ENCODE data around the gene AIG1. TPM values are rescaled to one million over a fixed set of nuclear protein-coding genes. Genes with fewer than 3 reads are reported as not detected.

The AIG1 gene
- total and polyA plus RNA-seq, 12 donors, result 21.0 to 55.7 (median 47.2) TPM

DNA sequence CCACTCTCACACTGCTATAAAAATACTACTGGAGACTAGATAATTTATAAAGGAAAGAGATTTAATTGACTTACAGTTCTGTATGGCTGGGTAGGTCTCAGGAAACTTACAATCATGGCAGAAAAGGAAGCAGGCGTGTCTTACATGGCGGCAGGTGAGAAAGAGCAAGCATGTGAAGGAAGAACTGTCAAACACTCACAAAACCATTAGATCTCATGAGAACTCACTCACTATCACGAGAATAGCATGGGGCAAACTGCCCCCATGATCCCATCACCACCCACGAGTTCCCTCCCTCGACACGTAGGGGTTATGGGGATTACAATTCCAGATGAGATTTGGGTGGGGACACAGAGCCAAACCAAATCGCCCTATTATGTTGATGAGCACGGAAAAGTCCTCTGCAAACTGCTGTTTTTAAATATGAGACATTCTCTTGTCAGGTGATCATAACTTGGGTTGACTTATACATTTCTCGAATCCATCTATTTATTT is 133.5 kb downstream of the AIG1 start:
- TF ChIP-seq POLR2A (IDR thresholded peaks at IDR 0.05), result no peak
- intact Hi-C loops (cut with DNase I), result no loop called here
- 97 to 98% (median 97%) methylated on average over 9 of the region's 9 CpGs for WGBS, 4 donors

DNA sequence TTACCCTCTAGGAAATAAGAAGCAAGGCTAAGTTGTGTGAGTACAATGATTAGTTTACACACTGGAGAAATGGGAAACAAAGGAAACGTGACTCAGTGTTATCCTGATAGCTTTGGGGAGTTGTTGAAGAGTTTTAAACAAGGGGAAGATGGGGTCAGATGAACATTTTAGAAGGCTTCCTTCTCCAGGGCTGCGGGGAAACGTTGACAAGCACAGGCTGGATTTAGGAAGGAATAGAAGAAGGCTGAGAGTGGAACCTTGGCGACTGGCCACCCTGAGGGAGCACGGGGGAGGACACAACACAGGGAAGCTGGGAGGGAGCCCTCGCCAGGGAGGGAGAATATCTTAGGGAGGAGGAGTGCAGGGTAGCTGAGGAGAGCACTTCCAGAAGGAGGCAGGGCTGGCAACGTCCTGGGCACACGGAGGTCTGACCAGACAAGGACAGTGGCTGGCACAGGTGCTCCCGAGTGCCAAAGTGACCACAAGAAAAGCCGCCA is 134.7 kb downstream of the AIG1 start:
- no peaks in the 10 kb centered on the region for H3K36me3 ChIP-seq (replicated peaks in 1 of 2)
- H3K27ac ChIP-seq, result peak overlapping the region in 4 of 5 donors; percentile 7 to 60 (median 36)
- no peaks in the 10 kb centered on the region for H3K9me3 ChIP-seq (replicated peaks in 1 of 3)
- DNase-seq, result peak in 5 of 7 donors; percentile 36 to 55 (median 49)
- TF ChIP-seq POLR2A (IDR thresholded peaks at IDR 0.05), result no peak
- TF ChIP-seq, protein P1, sequence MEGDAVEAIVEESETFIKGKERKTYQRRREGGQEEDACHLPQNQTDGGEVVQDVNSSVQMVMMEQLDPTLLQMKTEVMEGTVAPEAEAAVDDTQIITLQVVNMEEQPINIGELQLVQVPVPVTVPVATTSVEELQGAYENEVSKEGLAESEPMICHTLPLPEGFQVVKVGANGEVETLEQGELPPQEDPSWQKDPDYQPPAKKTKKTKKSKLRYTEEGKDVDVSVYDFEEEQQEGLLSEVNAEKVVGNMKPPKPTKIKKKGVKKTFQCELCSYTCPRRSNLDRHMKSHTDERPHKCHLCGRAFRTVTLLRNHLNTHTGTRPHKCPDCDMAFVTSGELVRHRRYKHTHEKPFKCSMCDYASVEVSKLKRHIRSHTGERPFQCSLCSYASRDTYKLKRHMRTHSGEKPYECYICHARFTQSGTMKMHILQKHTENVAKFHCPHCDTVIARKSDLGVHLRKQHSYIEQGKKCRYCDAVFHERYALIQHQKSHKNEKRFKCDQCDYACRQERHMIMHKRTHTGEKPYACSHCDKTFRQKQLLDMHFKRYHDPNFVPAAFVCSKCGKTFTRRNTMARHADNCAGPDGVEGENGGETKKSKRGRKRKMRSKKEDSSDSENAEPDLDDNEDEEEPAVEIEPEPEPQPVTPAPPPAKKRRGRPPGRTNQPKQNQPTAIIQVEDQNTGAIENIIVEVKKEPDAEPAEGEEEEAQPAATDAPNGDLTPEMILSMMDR (IDR thresholded peaks at IDR 0.05), result no peak
- no peak overlapping the region for H3K4me3 ChIP-seq
- 39 to 46% (median 42%) methylated on average over 10 of the region's 10 CpGs for WGBS, 4 donors
- H3K4me1 ChIP-seq (replicated peaks in 1 of 2), result peaks cover 9 to 38% of the 10 kb centered on the region in 2 donors
- intact Hi-C loops (cut with DNase I), result no loop called here
- no peaks in the 10 kb centered on the region for H3K27me3 ChIP-seq

More for the DNA sequence above, 133.5 kb downstream of the AIG1 start:
- Histone ChIP-seq H3K36me3 (replicated peaks in 1 of 2) (no peaks in the 10 kb centered on the region), H3K27ac (no peak overlapping the region), H3K4me1 (replicated peaks in 1 of 2) (peaks cover 9 to 38% of the 10 kb centered on the region in 2 donors), H3K9me3 (replicated peaks in 1 of 3) (no peaks in the 10 kb centered on the region), H3K4me3 (no peak overlapping the region), H3K27me3 (no peaks in the 10 kb centered on the region)
- DNase-seq, result no peak

DNA sequence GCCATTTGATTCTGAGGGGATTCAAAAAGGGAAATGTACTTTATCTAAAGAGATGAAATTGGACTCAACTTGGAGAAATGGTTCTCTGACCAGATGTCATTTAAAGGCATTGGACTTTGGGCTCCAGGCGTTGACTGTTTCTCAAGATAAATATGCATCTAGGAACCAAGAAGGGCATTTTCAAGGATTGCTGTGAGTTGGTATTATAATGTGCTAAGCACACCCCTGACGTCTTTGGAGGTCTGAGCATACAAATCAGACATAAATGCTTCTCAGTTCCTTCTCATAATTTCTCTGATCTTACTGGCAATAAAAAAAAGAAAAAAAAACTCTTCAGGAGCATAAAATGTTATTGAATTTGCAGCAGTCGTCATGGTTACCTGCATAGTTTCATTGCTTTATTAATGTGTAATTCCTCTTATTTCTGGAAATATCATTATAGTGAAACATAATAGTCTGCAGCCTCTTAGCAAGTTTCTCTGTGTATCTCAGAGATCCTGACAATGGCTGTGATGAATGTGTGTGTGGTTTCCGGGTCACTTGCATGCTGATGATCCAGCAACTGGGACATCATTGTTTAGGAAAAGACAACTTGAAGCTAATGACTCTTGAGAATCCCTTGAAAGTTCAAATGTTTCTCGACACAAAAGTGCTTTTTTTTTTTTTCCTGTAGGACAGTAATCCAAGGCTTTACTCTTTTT is 136.0 kb downstream of the AIG1 start:
- H3K36me3 ChIP-seq (replicated peaks in 1 of 2), result no peaks in the 10 kb centered on the region
- TF ChIP-seq POLR2A (IDR thresholded peaks at IDR 0.05), result no peak
- TF ChIP-seq, protein P1 (IDR thresholded peaks at IDR 0.05), result no peak
- H3K4me1 ChIP-seq (replicated peaks in 1 of 2), result peaks cover 9 to 38% of the 10 kb centered on the region in 2 donors
- no peak overlapping the region for H3K4me3 ChIP-seq
- DNase-seq, result peak in 3 of 7 donors; percentile 36 to 65 (median 36)
- no peak overlapping the region for H3K27ac ChIP-seq
- intact Hi-C loops (cut with DNase I), result no loop called here
- H3K27me3 ChIP-seq, result no peaks in the 10 kb centered on the region
- no peaks in the 10 kb centered on the region for H3K9me3 ChIP-seq (replicated peaks in 1 of 3)
- 35 to 49% (median 39%) methylated on average over 5 of the region's 5 CpGs for WGBS, 4 donors

DNA sequence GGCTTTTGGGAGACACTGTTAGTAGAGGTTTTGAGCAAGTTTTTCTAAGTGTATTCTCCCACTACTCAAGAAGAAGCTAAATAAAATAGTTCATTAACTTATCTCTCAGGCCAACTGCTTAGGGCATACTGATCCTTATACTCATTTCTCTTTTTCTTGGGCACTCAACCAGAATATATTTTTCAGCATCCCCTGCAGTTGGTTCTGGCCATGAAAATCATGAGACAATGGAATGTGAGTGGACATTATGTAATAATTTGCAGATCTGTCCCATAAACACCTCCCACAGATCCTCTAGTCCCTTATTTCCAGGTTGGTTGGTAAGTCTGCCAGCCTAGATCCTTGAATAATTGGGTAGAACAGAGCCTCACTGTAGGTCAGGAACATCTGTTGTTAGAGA is 136.7 kb downstream of the AIG1 start:
- intact Hi-C loops (cut with DNase I), result no loop called here
- no peak for DNase-seq
- Histone ChIP-seq H3K4me3 (no peak overlapping the region), H3K9me3 (replicated peaks in 1 of 3) (no peaks in the 10 kb centered on the region), H3K27me3 (no peaks in the 10 kb centered on the region), H3K27ac (no peak overlapping the region), H3K36me3 (replicated peaks in 1 of 2) (no peaks in the 10 kb centered on the region), H3K4me1 (replicated peaks in 1 of 2) (peaks cover 10 to 45% of the 10 kb centered on the region in 2 donors)
- TF ChIP-seq POLR2A (IDR thresholded peaks at IDR 0.05), result no peak
- TF ChIP-seq, protein P1 (IDR thresholded peaks at IDR 0.05), result no peak

All from adrenal gland (tissue), 12 donors.